Activated CD8-positive, alpha-beta memory T cell treated with anti-CD3 and anti-CD28 coated beads, Interleukin-2, amount 50 U/mL, for 4 hours (primary cell): ENCODE data around the gene TNPO3.
"Not testable (repeated sequence)": the region's sequence is repeated elsewhere in the genome, so short reads cannot be mapped to it uniquely, and the experiment has no call there.

Experiments used
- DNase-seq: peaks from one replicate; pipeline ENCODE4 v3.0.0-alpha.2; 2020

TNPO3 gene

DNA sequence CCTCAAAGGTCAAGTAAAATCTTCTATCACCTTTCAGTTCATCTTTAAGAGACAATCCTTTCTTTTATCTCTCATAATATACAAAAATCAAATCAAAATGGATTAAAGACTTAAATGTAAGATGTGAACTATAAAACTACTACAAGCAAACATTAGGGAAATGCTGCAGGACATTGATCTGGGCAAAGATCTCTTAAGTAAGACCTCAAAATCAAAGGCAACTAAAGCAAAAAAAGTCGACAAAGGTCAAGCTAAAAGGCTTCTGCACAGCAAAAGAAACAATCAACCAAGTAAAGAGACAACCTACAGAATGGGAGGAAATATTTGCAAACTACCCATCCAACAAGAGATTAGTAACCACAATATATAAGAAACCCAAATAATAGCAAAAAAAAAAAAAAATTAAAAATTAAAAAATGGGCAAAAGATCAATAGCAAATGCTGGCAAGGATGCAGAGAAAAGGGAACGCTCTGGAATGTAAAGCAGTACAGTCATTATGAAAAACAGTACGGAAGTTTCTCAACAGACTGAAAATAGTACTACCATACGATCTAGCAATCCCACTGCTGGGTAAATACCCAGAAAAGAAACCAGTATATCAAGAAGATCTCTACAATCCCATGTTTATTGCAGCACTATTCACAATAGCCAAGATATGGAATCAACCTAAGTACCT lies 41.7 kb downstream of the TNPO3 start:
- no peak for DNase-seq

DNA sequence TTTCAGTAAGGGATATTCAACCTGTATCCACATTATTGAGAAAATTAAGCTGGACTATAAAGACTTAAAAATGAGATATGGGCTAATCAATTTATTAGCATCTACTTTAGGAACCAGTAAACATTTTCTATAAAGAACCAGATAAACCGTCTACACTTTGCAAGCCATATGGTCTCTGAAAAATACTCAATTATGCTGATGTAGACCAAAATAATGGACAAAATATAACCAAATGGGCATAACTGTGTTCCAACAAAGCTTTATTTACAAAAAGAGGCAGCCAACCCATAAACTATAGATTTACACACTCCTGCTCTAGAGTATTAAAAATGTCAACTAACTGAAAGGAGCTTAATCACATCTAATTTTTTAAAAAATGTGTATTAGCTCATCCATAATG lies 42.3 kb downstream of the TNPO3 start:
- DNase-seq, result no peak

DNA sequence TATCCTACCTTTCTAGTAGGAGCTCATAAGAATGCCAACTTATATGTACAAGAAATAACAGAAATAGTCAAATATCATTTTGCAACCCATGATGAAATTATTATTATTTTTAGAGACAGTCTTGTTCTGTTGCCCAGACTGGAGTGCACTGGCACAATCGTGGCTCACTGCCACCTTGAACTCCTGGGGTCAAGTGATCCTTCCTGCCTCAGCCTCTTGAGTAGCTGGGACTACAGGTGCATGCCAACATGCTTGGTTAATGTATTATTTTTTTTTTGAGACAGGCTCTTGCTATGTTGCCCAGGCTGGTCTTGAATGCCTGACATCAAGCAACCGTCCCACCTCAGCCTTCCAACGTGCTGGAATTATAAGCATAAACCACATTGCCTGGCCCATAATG lies 44.8 kb downstream of the TNPO3 start:
- DNase-seq, result no peak

DNA sequence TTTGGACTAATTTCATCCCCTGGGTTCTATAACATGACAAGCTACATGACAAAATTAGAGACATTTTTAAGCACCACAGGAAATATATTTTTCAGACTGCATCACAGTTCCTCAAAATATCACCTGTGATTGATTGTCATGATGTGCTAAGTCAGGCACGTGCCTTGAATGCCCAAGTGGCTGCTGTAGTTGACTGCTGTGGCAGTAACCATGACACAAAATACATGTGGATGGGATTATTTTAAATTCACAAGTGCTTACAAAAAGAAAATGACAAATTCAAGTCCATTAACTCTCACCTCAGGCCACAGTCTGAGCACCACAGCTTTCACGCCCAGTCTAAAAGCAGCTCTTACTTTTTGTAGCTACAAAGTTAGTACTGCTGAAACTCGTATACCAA lies 45.5 kb downstream of the TNPO3 start:
- no peak for DNase-seq

DNA sequence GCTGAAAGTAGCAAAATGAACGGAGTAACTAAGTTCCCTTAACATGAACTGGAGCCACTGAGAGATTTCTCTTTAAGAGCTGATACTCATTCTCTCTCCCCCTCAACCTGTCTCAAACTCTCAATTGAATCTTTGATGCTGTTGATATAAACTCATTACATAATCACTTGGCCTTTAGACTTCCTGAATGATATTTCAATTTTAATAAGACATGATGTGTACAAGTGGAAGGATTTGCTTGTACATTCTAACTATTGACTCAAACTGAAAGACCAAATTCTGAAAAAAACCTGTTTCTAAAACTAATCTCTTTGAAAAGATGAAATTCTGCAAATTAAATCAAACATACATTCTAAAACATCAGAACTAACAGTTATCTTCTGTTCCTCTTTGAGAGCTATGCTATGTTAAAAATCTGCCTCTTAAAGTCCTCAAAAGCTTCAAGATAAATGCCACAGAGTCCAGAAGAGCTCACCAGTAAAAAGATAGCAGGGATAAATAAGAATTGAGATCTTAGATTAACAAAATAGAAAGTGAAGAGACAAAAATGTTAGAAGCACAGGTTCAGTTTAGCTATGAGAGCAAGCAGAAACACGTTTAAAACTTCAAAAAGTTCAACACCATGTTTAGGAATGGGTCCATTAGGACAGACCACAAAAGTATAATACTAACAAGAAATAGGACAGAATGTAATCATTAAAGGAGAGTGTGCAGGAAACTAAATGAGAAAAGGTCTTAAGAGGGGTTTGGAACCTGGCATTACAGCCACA lies 46.1 kb downstream of the TNPO3 start:
- no peak for DNase-seq

DNA sequence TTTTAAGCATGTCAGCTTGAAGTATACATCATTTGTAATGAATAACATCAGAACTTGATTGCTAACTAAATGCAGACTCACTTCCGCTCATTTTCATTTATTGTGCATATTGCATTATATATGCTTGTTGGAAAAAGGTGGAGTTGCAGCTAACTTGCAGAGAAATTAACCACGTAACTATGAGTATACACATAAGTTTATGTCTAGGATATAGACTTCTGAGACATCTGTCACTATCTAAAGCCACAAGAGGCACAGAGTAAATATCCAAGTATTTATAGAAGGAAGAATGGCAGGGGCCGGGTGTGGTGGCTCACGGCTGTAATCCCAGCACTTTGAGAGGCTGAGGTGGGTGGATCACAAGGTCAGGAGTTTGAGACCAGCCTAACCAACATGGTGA lies 47.3 kb downstream of the TNPO3 start:
- no peak for DNase-seq

DNA sequence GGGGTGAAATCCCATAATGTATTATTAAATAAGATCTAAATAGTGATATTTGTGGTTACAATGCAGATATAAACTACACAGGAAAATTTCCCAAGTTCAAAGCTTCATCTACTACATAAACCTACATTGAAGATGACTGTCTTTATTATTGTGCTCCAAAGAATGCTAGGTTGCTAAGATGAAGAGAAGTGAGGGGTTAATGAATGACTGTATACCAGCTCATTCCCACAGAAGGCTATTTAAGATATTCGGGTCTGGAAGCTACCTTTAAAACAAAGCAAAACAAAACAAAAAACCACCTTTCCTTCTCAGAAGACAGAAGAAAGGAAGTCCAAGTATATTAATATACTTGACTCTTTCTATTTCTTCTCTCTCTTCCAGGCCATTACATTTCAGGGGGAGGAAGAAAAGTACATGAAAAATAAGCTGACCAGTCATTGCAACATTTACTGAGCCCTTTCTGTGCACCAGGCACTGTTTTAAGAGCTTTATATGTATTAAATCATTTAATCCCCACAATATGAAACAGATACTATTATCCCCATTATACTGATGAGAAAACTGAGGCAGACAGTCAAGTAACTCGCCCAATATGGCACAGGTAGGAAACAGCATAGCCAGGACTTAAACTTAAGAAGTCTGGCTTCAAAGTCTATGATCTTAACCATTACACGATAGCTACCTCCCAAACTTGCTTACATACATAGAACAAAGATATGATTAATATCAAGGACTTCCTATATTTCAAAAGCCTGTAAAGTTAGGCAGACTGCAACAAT lies 48.1 kb downstream of the TNPO3 start:
- DNase-seq, result no peak

DNA sequence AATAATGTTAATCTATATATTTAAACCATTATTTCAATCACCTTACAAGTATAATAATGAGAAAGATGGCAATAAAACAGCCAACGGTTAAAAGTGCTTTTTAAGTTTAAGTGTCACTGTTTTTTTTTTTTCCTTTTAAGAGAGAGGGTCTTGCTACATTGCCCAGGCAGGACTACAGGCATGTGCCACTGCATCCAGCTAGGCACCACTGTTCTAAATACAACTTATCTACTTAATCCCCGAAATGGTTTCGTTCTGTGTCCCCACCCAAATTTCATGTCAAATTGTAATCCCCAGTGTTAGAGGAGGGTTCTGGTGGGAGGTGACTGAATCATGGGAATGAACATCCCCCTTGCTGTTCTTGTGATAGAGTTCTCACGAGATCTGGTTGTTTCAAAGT lies 49.7 kb downstream of the TNPO3 start:
- no peak for DNase-seq

DNA sequence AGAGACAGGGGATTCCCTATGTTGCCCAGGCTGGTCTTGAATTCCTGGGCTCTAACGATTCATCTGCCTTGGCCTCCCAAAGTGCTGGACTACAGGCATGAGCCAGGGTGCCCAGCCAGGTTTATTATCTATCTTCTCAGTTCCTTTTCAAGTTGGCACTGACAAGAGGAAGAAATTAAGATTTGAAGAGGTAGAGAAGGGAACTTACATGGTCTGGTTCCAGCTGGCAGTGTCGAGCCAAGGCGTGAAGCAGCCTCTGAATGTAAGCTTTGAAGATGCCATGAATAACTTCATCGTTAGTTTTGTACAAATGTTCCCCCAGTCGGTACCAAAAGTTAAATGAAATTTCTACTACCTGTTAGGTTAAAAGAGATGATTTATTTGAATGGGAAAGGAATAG lies 57.7 kb downstream of the TNPO3 start:
- DNase-seq, result no peak

DNA sequence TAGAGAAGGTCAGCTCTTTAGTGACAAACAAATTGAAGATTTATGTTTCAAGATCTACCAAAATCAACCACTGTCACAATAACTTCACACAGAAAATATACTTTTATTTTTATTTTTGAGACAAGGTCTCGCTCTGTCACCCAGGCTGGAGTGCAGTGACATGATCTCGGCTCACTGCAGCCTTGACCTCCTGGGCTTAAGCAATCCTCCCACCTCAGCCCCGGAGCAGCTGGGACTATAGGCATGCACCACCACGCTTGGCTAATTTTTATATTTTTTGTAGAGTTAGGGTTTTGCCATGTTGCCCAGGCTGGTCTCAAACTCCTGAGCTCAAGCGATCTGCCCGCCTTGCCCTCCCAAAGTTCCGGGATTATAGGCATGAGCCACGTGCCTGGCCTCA lies 60.4 kb downstream of the TNPO3 start:
- DNase-seq, result not testable (repeated sequence)

DNA sequence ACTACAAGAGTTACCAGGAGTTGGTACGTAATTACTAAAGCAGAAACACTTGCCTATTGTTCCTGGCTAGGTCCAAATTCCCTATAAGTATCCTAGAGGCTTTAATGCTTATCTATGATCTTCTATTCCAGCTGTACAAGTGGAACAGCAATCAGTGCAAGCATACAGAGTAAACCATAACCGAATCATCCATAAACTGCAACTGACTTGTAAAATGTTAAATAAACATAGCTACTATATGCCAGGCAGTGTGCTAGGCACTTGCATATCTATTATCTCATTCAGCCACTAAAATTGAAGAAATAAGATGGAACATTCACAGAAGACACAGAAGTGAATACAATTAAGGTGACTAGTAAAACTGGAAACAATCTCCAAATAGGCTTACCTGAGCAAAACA lies 61.5 kb downstream of the TNPO3 start:
- DNase-seq, result no peak

DNA sequence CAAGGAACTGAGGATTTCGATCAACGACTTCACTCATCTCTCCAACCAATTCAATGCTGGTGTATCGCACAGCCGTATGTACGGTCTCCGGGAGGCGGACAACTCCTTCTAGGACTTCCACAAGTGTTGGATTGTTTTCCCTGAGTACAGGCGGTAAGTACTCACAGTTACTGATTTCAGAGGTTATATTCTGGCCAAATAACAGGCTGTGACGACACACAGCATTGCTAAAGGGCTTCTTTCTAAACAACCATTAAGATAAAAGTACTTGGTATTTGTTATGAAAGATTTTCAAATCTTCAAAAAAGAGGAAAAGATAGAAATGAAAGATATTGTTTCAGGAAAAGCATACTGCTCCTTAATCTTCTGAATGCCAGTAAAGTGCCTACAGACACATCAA lies 65.0 kb downstream of the TNPO3 start:
- no peak for DNase-seq

DNA sequence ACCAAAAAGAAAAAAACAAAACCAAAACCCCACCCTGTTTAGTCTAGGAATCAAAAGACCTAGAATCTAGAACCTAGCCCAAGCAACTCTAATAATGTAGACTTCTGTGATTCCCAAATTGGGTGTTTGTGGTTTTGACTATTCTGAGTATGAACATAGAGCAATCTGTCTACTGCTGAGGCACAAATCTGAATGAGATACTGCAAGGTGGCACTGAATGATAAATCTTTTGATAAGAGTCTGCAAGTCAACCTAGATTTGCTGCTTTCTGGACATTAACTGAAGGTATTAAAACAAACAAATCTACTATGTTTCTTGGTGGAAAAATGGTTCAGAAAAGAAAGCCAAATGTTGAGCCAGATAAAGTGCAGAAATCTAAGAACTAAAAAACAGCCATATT lies 66.5 kb downstream of the TNPO3 start:
- no peak for DNase-seq

DNA sequence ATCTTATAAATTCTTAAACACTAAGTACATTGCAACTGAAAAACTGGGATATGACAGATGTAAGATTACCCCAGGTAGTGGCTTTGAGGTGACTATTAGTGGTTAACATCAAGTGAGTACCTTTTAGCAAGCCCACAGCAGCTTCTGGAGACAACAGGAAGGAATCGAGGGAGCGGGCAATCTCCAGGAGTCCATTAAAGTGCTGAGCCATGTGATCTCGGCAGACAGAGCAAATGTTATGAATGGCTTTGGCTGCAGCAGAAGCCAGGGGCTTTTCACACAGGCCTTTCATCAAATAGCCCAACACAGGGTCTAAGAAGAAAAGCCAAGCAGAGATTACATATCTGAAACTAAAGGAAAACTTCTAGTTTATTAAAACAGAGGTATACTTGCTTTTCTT lies 68.3 kb downstream of the TNPO3 start:
- no peak for DNase-seq

DNA sequence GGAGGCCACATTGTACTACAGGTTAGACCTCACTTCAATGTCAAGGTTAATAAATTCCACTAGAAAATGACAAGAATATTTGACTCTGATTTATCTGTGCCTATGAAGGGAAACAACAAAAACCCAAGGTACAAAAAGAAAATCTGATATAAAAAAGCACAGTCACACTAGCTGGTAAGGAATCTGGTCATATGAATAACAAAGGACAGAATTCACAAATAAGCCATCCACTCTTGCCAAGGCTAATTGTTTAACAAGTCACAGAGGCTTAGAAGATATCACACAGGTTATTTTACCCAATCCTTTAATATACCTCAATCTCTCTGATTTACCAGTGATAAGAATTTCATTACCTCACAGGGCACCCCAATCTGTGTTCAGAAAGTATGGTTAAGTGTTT lies 69.3 kb downstream of the TNPO3 start:
- DNase-seq, result no peak

DNA sequence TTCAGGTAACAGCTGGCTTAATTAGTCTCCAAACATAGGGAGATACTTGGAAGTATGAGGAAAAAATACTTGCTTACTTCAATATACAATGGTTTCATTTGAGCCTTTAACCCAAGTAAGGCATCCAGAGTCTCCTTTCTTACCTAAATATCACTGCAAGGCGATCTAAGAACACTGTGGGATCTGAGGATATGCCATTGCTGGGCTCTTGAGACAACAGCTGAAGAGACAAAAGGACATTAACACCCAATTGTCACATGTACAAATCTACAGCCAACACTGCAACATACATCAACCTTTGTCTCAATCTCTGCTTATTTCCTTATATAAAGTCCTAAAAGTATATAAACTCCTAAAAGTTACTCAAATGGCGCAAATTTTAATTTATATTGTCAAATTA lies 72.8 kb downstream of the TNPO3 start:
- DNase-seq, result no peak

DNA sequence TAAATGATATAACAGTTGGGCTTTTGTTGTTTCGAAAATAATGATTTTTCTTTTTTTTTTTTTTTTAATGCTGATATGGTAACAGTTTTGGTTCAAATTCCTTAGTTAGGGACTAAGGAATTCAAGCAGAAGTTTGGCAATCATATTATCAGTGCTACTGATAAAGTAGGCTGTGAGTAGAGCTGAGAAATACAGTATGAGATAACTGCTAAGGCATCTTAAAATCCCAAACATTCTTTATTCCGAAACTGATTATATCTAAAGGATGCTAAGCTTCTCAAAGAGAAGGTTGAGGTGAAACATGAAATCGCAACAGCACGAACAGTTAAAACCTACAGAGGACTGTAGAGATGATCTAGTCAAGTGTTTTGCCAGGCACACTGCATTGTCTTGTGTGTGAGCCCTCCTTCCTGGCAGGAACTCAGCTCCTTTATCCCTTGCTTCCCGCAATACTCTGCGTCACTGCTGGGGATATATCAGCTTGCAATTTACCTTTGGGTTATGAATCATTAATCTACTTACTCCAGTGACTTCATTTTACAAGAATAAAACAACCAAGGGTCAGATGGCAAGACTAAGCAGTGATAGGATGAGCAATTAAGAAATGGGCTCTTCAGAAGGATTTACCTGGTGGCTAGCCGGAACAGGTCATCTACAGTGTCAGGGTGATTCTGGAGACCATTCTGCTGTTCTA lies 80.5 kb downstream of the TNPO3 start:
- DNase-seq, result no peak

DNA sequence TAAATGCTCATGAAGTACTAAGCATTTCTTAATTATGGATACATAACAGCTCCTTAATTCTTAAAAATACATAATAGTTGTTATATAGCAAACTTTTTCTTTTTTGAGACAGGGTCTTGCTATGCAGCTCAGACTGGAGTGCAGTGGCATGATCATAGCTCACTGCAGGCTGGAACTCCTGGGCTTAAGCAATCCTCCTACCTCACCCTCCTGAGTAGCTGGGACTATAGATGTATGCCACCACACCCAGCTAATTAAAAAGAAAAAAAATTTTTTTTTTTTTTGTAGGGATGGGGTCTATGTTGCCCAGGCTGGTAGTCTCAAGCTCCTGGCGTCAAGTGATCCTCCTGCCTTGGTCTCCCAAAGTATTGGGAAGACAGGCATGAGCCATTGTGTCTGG lies 86.3 kb downstream of the TNPO3 start:
- DNase-seq, result no peak

DNA sequence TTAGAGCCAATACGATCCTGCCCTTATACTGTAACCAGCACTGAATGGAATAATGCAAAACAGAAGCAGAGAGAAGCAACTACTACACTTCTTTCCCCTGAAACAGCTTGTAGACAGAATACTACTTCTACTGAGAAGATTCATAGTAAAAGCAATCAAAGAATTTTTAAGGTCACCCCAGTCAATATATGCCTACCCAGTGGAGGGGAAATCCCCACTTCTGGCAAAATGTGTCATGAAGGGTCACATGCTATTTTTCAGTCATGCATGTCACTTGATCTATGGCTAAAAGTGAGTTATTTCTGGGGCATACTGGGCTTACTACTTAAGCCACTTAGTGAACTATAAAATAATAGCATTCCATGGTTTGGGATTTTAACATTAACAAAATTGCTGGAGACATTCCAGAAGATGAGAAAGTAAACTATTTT lies 91.6 kb downstream of the TNPO3 start:
- no peak for DNase-seq

DNA sequence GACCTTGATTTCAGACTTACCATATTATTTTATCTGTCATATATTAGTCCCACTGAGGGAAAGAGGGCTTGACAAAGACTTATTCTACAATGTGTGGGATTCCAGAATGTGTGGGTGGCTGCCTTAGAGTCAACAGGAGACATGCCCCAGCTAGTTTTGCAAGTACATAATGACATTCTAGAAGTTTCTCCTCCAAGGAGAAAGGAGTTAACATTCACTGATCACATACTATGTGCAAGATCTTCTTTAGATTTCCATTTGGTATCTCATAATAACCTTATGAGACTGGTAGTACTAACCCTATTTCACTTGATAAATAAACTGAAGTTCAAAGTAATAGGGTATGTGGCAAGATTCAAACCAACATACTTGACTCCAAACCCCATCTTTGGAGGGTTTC lies 92.0 kb downstream of the TNPO3 start:
- DNase-seq, result no peak

DNA sequence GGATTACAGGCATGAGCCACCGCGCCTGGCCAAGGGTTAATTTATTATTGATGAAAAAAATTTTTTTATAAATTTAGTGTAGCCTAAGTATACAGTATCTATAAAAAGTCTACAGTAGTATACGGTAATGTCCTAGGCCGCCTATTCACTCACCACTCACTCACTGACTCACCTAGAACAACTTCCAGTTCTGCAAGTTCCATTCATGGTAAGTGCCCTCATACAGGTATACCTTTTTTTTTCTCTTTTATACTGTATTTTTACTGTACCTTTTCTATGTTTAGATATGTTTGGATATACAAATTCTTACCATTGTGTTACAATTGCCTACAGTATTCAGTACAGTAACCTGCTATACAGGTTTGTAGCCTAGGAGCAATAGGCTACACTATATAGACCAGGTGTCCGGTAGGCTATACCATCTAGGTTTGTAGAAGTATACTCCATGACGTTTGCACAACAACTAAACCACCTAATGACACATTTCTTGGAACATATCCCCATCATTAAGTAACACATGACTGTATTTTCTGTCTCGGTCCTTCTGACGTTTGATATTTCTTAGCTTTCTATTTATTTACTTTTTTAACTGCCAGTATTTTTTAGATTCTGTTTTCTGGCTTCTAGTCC lies 93.8 kb downstream of the TNPO3 start:
- no peak for DNase-seq

DNA sequence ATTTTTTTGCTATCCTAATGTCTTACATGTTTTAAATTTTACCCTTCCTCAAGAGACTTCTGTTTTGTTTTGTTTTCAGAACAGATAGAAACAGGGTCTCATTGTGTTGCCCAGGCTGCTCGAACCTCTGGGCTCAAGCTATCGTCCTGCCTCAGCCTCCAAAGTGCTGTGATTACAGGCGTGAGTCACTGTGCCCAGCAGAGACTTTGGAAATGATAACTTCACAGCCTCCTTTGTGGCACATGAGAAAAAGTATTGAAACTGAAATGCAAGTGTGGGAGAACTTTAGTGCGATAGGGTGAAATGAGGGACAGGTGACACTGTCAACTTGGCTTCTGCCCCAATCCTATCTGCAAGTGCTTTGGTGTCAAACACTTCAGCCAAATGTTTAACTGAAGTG lies 95.6 kb downstream of the TNPO3 start:
- no peak for DNase-seq

DNA sequence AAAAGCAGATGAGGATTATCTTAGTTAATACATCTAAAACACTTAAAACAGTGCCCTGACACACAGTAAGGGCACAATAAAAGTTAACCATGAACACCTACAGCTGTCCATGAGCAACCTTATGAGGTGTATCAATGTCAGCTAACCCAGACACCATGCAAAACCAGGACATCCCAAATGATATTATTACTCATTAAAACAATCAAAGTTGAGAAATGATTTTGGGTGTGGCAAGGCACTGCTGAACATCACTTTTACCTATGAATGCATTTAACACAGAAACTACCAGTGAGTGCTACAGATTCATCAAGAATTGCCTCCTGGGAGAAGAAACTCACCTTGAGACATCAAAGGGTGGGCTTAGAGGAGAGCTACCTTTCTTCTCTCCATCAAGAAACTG lies 98.9 kb downstream of the TNPO3 start:
- DNase-seq, result no peak
